EL (cell line): ENCODE results near the gene R3HDM1.
A peak's percentile ranks its signal among the peaks of the same experiment; 100 is the strongest.
"Not testable (repeated sequence)": the region's sequence is repeated elsewhere in the genome, so short reads cannot be mapped to it uniquely, and the experiment has no call there.

Source experiments
- DNase-seq: peaks from one replicate; pipeline ENCODE4 v3.0.0-alpha.2; 2016

The R3HDM1 gene

DNA sequence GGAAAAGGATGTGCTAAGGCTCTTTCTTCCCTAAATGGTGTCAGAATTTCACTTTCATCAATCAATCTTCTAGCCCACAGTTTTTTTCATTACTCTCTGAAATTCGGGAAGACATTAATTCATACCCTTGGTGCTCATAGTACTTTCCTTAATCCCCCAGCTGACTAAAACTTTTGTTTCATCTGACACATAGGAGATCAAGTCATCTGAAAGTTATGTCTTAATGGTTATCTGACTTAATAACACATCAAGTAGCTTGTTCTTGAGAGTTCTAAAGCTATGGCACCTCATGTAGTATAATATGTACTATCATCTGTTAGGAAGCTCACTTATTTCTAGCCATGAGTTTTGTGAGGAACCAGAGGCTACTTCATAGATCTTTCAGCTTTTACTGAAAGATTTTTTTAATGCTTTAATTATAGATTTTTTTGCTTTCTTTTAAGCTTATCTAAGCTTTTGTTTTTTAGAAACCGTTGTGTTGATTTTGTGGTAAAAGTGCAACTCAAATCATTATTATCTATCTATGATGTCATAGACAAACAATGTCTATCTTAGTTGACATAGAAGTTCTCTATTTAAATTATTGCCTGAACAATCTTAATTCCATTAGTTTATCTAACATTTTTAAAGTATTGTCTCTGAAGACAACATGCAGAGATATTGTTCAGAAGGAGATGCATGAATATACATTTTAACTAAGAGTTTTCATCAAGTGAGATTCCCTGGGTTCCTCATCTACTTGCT is 116.7 kb downstream of the R3HDM1 start:
- DNase-seq, result no peak

DNA sequence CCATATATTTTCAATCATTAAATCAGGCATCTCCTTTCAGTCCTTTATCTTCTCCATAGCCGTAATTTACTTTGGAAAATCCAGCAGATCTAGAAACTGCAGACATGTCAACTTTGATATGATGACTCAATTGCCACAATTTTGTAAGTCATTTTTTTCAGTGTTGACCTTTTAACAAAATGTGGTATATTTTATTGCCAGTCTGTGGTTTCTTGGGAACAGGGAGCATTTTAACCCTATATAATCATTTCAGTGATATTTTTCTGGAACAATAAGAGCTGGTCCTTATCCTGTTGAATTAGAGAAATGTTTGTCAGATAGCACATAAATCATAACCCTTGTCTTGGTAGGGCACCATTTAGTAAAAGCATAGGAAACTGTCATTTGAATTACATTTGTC is 119.4 kb downstream of the R3HDM1 start:
- peak; percentile 49 for DNase-seq

DNA sequence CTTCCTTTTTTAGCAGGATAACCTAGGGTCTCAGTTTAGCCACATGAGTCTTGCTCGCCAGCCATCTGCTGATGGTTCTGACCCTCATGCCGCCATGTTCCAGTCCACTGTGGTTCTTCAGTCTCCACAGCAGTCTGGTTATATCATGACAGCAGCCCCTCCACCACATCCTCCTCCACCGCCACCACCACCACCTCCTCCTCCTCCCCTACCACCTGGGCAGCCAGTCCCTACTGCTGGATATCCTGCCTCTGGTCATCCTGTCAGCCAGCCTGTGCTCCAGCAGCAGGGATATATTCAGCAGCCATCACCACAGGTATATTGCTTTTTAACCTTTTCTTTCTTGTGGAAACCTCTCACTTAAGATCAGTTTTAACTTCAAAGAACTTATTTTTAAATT is 120.4 kb downstream of the R3HDM1 start:
- DNase-seq, result no peak

DNA sequence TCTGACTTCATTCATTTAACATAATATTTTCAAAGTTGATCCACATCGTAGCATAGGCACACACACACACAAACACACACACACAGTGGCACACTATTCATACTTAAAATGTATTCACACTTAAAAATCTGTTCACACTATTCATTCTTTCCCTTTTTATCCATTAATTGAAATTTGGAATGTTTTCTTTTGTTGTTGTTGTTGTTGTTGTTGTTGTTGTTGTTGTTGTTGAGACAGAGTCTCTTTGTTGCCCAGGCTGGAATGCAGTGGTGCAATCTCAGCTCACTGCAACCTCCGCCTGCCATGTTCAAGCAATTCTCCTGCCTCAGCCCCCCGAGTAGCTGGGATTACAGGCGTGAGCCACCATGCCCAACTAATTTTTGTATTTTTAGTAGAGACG is 123.0 kb downstream of the R3HDM1 start:
- DNase-seq, result not testable (repeated sequence)

DNA sequence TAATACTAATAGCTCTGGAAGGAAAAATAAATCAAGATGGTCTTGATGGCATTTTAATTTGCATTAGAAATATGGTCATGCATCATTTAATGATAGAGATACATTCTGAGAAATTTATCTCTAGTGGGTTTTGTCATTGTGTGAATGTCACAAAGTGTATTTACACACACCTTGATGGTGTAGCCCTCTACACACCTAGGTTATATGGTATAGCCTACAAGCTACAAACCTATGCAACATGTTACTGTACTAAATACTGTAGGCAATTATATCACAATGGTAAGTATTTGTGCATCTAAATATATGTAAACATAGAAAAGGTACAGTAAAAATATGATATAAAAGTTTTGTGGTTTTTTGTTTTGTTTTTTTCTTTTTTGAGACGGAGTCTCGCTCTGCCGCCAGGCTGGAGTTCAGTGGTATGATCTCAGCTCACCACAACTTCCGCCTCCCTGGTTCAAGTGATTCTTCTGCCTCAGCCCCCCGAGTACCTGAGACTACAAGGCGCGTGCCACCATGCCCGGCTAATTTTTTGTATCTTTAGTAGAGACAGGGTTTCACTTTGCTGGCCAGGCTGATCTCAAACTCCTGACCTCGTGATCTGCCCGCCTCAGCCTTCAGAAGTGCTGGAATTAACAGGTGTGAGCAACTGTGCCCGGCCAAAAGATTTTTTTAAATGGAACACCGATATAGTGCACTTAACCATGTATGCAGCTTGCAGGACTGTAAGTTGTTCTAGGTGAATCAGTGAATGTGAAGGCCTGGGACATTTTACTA is 126.7 kb downstream of the R3HDM1 start:
- DNase-seq, result no peak

DNA sequence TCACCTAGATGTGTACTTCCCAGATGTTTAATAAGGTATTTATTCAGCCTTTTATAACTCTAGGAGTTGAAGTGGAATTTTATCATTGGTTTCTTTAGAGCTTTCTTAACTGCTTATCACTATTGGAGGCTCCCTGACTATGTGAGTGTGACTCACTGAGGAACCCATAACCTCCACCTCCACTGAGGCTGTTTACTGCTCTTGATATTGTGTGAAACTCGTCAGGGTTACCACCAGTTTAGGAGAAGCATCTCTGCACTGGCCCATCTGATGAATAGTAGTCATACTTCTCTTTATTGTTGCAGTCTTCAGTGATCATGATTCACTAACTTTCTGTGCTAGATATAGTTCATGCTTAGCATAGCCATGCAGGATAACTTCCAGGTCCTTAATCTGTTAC is 130.8 kb downstream of the R3HDM1 start:
- peak; percentile 26 for DNase-seq

DNA sequence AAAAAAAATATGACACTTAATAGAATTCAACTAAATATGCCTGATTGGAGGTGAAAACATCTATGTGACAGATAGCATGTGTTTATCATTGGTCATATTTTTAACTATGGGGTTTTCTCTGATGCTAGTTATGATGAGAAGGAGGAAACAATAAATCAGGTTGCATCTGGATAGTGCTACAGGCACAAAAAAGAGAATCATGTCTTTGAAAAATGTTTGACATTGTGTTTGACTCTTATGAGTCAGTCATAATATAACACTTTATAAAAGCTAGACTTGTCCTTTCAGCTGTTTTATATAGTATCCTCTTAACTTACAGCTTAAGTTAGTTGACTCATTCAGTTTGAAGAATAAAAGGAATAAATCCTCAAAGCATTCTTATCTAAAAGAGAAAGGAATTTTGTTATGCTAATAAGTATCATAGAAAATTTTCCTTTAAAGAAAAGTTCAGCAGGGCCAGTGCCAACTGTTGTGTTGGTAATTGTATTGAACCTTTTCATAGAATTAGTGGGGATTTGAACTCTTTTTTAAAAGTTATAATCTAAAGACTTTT is 131.9 kb downstream of the R3HDM1 start:
- DNase-seq, result peak; percentile 7

DNA sequence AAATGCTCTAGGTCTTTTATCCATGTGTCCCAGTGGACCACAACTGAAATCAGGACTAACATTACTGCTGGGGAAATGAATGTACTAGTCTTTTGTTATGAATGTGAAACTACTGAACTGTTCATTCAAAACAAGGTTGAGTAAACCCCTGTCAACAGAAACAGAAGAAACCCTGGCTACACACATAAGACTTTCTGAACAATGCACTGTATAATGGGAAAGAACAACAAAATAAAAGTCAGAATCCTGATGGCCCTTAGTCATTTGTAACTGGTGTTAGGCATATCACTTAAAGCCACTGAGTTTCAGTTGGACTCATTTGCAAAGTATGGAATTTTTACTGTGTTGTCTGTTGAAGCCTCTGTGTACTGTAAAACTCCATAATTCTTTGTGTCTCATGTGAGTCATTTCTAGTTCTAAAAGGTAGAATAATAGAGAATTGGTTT is 133.4 kb downstream of the R3HDM1 start:
- peak; percentile 20 for DNase-seq

DNA sequence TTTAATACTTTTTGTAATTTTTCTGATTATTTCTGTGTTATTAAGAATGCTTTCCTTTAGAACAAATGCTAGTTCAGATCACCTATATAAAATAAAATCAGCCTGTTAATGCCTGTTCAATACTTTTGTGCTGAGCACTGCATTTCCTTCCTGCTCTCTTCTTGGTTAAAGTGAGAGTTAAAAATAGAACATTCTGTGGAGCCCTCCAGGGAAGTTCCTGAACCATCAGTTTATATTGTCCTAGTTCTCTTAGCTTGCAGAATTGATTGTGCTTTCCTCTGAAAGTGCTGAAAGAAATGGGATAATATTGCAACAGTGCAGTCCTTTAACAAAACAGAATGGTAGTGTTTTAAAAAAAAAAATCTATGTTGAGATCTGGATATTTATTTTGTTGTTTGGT is 135.8 kb downstream of the R3HDM1 start:
- DNase-seq, result no peak

DNA sequence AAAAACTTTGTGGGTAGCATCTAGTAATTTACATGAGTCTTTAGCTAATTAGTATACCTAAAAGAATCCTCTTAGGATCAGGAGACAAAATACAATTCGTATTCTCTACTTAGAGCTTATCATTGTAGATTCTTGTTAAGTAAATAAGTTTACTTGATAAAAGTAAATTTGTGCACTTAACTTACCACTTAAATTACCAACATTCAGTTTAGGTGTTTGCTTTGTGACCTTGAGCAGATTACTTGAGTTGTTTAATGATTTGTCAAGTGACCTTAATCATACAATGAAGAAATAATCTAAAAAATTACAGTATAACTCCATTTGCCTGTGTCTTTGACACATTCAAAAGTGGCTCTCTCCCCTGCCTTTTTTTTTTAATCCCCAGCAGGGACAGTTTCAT is 143.2 kb downstream of the R3HDM1 start:
- no peak for DNase-seq

DNA sequence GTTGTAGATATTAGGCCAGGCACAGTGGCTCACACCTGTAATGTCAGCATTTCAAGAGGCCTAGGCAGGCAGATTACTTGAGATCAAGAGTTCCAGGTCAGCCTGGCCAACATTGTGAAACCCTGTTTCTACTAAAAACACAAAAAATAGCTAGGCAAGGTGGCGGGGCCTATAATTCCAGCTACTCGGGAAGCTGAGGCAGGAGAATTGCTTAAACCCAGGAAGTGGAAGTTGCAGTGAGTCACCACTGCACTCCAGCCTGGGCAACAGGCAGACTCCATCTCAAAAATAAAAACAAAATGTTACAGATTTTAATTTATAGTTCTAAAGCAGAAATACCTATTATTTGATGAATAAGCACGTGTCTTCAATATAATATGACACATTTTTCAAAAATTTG is 144.7 kb downstream of the R3HDM1 start:
- DNase-seq, result peak; percentile 20

DNA sequence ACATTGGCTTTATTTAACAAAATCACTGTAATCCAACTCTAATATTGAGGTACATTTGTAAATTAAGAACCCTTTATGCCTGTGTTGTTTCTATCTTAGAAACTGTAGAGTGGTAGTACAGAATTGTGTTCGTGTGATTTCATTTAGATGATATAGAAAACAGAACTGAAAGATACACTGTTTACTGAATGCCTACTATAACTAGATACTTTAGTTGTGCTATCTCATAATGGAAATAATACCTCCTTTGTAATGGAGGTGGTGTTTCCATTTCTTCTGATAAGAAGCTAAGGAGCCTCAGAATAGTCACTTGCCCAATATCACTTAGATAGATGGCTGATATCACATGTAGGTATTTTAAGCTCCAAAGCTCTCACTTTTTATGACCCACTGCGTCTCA is 147.8 kb downstream of the R3HDM1 start:
- DNase-seq, result no peak

DNA sequence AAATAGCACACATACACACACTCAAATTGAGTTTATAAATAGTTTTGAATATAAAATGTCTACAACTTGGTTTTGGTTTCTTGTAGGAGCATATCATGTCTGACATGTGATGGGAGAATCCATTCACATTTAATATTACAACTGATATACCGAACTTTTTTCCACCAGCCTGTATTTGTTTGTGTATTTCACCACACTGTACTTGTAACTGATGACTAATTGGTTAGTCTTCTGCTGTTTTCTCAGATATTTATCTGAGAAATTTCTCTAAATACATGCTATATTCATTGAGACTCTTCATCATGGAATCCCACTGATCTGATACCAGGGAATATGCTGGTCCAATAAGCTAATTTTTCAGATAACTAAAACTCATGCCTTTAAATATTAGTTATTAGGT is 154.1 kb downstream of the R3HDM1 start:
- DNase-seq, result peak; percentile 54

DNA sequence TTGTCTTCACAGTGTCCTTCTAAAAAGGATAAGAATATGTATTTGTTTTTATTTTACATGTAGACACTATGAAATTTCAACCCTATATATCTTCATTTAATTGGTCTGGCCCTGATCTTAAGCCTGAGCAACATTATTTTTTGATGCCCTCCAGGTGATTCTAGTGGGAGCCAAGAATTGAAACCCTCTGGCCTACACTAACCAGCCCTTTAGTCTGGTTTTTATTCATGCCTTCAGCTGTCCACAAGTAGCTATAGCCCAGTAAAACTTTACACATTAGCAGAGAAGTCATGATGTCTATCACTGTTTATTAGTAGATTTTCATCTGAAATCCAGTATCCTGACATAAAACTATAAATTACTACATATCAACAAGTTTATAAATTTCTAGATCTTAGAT is 157.7 kb downstream of the R3HDM1 start:
- DNase-seq, result no peak

DNA sequence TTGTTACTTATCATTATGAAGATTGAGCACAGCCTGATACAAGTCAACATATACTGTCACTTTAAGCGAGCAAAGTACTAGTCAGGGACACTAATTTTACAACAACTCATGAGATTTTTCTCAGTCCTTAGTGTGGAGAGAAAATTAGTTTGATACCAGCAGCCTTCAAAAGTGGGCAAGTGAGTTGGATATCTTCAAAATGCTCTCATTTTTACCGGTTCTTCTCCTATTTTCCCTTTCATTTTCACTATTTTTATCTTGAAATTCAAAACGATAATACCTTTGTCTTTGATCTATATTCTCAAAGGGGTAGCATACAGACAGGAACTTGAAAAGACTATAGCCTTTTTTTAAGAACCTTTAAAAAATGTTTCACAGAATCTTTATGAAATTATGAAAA is 158.4 kb downstream of the R3HDM1 start:
- no peak for DNase-seq

DNA sequence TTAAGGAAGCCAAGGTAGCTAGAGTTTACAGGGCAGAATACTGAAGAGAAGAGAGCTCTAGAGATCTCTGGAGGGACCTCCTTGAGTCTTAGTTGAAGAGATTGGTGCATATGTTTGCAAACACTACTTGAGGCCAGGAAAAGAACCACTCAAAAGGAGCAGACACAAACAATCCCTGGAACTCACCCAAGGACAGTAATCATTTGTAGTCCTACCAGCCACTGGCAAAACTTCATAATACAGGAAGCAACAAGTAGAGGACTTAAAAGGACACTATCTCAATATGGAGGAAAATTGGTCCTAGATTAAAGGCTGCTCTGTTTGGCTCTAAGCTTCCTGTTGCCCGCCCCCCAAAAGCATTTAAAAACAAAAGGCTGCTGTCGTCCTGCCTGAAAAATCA is 163.4 kb downstream of the R3HDM1 start:
- DNase-seq, result no peak

DNA sequence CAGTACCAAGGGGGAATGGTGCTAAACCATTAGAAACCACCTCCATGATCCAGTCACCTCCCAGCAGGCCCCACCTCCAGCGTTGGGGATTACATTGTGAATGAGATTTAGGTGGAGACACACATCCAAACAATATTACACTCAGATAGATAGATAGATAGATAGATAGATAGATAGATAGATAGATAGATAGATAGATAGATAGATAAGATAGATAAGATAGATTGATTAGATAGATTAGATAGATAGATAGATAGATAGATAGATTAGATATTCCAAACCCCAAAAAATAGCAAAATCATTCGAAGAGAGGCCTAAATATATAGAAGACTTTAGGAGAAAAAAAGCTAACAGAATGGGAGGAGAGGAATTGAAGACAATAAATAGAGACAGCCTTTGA is 167.6 kb downstream of the R3HDM1 start:
- no peak for DNase-seq

DNA sequence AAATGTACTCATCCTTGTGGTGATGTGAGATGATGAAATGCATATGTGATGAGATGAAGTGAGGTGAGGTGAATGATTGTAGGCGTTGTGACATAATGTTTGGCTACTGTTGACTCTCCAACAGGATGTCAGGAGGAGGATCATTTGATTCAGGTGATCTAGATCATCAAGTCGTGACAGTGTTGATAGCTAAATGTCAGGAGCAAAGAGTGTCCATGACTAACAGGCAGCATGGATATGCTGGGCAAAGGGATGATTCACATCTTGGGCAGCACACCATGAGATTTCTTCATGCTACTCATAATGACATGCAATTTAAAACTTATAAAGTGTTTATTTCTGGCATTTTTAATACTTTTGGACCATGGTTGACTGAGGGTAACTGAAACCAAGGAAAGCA is 170.2 kb downstream of the R3HDM1 start:
- peak; percentile 58 for DNase-seq

DNA sequence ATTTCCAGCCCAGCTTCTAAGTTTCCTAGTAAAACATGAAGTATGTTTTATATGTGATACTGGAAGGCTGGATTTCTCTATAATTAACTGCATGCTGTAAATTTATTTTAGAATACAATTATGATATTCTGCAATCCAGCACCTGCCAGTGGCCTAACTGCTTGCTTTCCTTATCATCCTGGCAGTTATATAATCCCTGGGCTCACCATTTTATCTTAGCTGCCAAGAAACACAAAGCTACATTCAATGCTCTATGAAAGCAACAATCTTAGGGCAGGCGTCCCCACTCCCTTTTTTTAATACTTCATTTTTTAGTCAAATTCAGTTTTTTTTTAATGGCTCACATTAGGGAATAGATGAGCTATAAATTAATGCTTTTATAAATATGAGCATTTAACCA is 172.0 kb downstream of the R3HDM1 start:
- DNase-seq, result no peak

DNA sequence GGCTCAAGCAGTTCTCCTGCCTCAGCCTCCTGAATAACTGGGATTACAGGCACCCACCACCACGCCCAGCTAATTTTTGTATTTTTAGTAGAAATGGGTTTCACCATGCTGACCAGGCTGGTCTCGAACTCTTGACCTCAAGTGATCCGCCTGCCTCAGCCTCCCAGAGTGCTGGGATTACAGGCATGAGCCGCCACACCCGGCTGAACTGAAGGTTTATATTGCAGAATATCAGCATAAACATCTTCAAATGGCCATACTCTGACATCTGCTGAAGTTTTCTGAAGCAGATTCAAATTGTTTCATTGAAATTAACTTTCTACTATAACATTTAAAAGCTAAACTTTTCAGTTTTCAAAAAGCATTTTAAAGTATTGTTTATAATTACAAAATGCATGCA is 172.8 kb downstream of the R3HDM1 start:
- DNase-seq, result not testable (repeated sequence)

DNA sequence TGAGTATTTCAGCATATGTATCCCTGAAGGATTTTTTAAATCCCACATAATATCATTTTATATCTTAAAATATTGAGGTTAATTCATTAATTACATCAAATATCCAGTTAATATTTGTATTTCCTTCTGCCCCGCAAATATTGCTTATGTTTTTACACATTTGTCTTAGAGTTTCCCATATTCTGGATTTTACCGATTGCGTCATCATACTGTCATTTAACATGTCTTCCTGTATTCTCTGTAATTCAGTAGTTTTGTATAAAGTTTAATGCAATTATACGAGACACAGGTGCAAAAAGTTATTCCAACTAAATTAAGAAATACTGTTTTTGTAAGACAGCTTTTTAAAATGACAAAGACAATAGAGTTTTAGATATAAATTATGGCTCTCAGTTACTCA is 176.9 kb downstream of the R3HDM1 start:
- no peak for DNase-seq

DNA sequence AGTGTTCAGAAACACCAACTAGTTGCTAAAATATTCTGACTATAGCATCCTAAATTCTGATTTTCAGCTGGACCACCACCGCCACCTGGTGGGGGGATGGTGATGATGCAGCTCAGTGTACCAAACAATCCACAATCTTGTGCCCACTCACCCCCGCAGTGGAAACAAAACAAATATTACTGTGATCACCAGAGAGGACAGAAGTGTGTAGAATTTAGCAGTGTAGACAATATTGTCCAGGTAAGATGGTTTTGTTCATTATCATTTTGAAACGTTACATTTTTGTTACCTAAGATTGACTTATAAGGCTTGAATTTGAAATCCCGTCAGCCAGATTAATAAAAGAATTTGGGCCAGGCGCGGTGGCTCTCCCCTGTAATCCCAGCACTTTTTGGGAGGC is 178.7 kb downstream of the R3HDM1 start:
- peak; percentile 52 for DNase-seq

DNA sequence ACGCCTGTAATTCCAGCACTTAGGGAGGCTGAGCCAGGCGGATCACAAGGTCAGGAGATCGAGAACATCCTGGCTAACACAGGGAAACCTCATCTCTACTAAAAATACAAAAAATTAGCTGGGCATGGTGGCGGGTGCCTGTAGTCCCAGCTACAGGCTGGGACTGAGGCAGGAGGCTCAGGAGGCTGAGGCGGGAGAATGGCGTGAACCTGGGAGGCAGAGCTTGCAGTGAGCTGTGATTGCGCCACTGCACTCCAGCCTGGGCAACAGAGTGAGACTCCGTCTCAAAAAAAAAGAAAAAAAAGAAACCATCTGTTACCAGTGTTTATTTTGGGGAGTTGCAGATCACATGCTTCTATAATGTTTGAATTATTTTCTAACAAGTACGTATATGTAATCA is 183.8 kb downstream of the R3HDM1 start:
- not testable (repeated sequence) for DNase-seq

DNA sequence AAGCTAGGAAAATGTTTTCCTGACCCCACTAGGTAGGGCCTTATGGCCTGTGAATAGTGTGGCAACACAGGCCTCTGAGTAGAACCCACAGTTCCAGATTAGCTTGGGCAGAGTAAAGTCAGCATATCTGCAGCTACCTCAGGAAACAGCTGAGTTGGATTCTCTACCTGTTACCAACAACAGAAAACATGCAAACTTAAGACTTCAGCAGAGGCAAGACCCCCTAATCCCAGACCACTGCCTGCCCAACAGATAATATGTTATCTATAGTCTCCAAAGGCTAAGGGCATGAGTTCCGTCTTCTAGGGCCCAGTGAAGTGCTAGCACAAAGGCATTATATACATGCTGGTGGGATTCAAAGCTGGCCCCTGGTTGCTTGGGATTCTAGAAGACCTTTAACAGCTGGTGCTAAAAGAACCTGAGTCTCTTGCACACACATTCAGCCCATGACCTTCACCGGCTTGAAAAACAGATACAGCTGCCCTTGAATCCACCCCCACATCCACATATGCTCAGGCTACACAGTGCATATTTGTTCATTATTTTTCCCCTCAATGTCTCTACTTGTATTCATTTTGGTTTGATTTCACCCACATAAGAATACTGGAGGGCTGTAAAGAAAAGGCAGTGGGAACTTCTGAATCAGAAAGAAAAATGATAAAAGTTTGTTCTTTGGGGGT is 196.9 kb downstream of the R3HDM1 start:
- DNase-seq, result no peak
